Measurements from ENCODE around the gene EHBP1.

The EHBP1 gene

DNA sequence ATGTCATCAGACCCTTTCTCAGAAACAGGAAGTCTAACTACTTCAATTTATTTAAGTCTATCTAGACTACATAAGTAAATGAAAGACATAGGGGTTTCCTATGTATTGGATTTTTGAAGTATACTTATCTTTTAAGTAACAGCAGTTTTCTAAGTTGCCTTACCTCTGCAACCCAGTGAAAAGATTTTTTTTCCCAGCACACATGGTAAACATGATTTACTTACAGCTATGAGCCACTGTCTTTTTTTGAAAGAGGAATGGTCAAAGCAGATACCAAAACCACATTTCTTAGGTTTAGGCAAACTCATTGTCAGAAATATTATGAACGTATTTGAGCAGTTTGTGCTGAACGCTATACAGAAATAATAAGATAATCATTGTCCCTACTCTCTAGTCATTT is 266.4 kb downstream of the EHBP1 start:
- H3K27me3 ChIP-seq = no peaks in the 10 kb centered on the region
- H3K4me2 ChIP-seq = no peak overlapping the region
- H3K9ac ChIP-seq = no peak overlapping the region
- no peaks in the 10 kb centered on the region for H3K4me1 ChIP-seq
- no peak for TF ChIP-seq Cebpa-rat (IDR thresholded peaks at IDR 0.05)
- no peaks in the 10 kb centered on the region for H3K9me3 ChIP-seq
- no peaks in the 10 kb centered on the region for H3K36me3 ChIP-seq
- no peak overlapping the region for H3K27ac ChIP-seq
- no peak overlapping the region for H3K4me3 ChIP-seq
- H4K20me1 ChIP-seq = no peaks in the 10 kb centered on the region

DNA sequence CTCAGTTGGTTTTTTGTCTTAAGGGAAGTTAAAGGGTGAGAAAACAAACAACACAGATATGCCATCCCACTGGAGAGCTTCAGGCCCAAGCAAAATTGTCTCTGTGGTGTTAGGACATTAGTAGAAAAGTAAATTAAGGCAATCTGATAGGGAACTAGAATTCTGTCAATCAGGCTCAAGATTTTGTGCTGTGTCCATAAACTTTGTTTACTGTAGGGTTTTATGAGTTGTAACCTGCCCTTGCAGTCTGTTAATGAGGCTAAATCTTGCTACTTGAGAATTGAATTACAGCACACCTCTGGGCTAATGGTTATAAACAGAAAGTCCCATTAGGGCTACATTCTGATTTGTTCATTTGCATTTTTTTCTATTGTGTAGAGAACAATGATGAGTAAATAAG is 267.1 kb downstream of the EHBP1 start:
- Histone ChIP-seq H3K4me3 (no peak overlapping the region), H3K4me2 (no peak overlapping the region), H3K27me3 (no peaks in the 10 kb centered on the region), H3K4me1 (no peaks in the 10 kb centered on the region), H3K9ac (no peak overlapping the region), H4K20me1 (no peaks in the 10 kb centered on the region), H3K9me3 (no peaks in the 10 kb centered on the region), H3K36me3 (no peaks in the 10 kb centered on the region), H3K27ac (no peak overlapping the region)
- TF ChIP-seq Cebpa-rat (IDR thresholded peaks at IDR 0.05) = no peak

DNA sequence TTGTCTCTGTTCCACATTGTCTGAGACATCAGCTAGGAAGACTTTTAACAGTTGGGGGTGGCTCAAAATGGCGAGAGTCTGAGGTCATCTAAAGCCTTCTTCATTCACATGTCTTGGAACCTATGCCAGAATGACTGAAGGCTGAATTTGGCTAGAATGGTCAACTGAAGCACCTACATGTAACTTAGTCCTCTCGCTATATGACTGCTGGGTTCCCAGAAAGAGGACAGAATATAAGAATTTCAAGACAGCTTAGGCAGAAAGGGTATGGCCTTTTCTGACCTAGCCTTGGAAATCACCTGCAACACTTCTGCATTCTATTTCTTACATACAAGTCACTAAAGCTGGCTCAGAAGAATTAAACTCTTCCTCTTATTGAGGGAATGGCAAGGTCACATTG is 269.5 kb downstream of the EHBP1 start:
- Histone ChIP-seq H4K20me1 (no peaks in the 10 kb centered on the region), H3K27ac (no peak overlapping the region), H3K27me3 (no peaks in the 10 kb centered on the region), H3K4me2 (no peak overlapping the region), H3K4me1 (no peaks in the 10 kb centered on the region), H3K9ac (no peak overlapping the region), H3K36me3 (peaks cover 2% of the 10 kb centered on the region), H3K9me3 (no peaks in the 10 kb centered on the region), H3K4me3 (no peak overlapping the region)
- TF ChIP-seq Cebpa-rat (IDR thresholded peaks at IDR 0.05) = no peak

GRCh38 chr2:62991605-62992004 is 286.1 kb downstream of the EHBP1 start:
- Histone ChIP-seq H3K27ac (no peak overlapping the region), H3K4me1 (no peaks in the 10 kb centered on the region), H3K4me3 (no peak overlapping the region), H3K36me3 (peaks cover 14% of the 10 kb centered on the region), H4K20me1 (no peaks in the 10 kb centered on the region), H3K9me3 (no peaks in the 10 kb centered on the region), H3K9ac (no peak overlapping the region), H3K27me3 (no peaks in the 10 kb centered on the region), H3K4me2 (no peak overlapping the region)
- TF ChIP-seq Cebpa-rat (IDR thresholded peaks at IDR 0.05) = no peak

DNA sequence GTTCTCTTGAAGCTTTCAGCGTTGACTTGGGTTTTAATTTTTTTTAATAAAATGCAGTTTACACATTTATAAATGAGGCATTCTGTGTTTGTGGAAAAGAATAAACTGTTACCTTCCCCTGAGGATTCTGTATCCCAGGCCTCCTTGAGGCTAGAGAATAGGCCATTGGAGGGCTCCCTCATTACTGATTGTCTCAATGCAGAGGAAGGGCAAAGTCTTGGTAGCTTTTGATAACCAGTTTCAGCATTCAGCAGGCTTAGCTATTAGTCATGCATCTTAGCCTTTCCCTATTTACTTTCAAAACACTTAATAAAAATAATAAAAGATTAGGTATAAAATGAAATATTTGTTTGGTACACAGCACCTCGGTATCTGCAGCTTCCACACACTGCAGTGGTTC is 287.0 kb downstream of the EHBP1 start:
- H3K9ac ChIP-seq = no peak overlapping the region
- no peaks in the 10 kb centered on the region for H3K27me3 ChIP-seq
- no peak overlapping the region for H3K4me2 ChIP-seq
- no peak overlapping the region for H3K4me3 ChIP-seq
- no peaks in the 10 kb centered on the region for H3K4me1 ChIP-seq
- no peaks in the 10 kb centered on the region for H3K9me3 ChIP-seq
- no peak overlapping the region for H3K27ac ChIP-seq
- H3K36me3 ChIP-seq = peaks cover 20% of the 10 kb centered on the region
- H4K20me1 ChIP-seq = no peaks in the 10 kb centered on the region
- no peak for TF ChIP-seq Cebpa-rat (IDR thresholded peaks at IDR 0.05)

DNA sequence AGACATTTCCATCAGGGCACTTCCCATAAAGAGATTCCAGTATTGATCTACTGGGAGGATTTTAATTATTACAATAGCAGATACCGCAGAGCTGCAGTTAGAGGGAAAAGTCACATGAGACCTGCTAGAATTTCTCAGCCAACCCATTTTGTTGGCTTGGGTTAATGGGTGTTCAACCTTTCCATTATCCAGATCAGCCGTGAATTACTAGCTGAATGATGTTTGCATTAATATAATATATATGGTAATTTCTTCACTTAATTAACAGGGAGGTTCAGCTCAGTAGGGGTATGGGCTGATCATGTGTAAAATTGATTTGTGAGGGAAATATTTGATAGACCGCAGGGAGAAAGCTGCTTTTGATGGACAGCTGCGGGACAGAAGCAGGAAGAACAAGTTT is 288.7 kb downstream of the EHBP1 start:
- Histone ChIP-seq H3K36me3 (peaks cover 20% of the 10 kb centered on the region), H3K9me3 (no peaks in the 10 kb centered on the region), H3K9ac (no peak overlapping the region), H3K27ac (no peak overlapping the region), H4K20me1 (no peaks in the 10 kb centered on the region), H3K4me2 (no peak overlapping the region), H3K4me3 (no peak overlapping the region), H3K4me1 (no peaks in the 10 kb centered on the region), H3K27me3 (no peaks in the 10 kb centered on the region)
- TF ChIP-seq Cebpa-rat (IDR thresholded peaks at IDR 0.05) = no peak

- H3K36me3 ChIP-seq = peaks cover 25% of the 10 kb centered on the region
- H4K20me1 ChIP-seq = no peaks in the 10 kb centered on the region
Observed at GRCh38 chr2:62996534-62997186, 291.1 kb downstream of the EHBP1 start.

GRCh38 chr2:62998949-62999348 is 293.4 kb downstream of the EHBP1 start:
- no peaks in the 10 kb centered on the region for H3K9me3 ChIP-seq
- no peak overlapping the region for H3K9ac ChIP-seq
- no peaks in the 10 kb centered on the region for H3K27me3 ChIP-seq
- H3K4me3 ChIP-seq = no peak overlapping the region
- peaks cover 20% of the 10 kb centered on the region for H3K36me3 ChIP-seq
- TF ChIP-seq Cebpa-rat (IDR thresholded peaks at IDR 0.05) = no peak
- no peaks in the 10 kb centered on the region for H3K4me1 ChIP-seq
- H4K20me1 ChIP-seq = no peaks in the 10 kb centered on the region
- H3K27ac ChIP-seq = no peak overlapping the region
- no peak overlapping the region for H3K4me2 ChIP-seq

More at GRCh38 chr2:62996534-62997186, 291.1 kb downstream of the EHBP1 start:
- H3K9me3 ChIP-seq = no peaks in the 10 kb centered on the region
- H3K27me3 ChIP-seq = no peaks in the 10 kb centered on the region
- no peak overlapping the region for H3K4me3 ChIP-seq
- TF ChIP-seq Cebpa-rat (IDR thresholded peaks at IDR 0.05) = no peak
- H3K27ac ChIP-seq = no peak overlapping the region
- H3K4me1 ChIP-seq = no peaks in the 10 kb centered on the region
- H3K4me2 ChIP-seq = no peak overlapping the region
- H3K9ac ChIP-seq = no peak overlapping the region

GRCh38 chr2:62999905-63000304 is 294.4 kb downstream of the EHBP1 start:
- no peaks in the 10 kb centered on the region for H3K4me1 ChIP-seq

DNA sequence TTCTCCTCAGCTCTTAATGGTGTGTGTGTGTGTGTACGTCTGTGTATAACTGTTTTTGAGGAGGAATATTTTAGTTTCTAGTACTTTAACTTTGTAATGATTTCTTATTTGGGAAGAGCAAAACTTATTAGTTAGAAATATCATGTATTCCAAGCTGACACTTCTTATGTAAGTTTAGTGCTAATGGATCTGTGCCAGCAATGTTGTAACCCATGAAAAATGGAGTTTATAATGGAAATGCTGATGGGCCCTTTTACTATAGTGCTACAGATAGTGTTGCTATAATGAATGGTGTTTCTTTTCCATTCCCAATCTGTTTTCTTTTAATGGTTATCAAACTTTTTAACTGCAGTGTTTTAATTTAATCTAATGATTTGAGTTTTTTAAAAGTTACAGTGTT is 295.3 kb downstream of the EHBP1 start:
- no peaks in the 10 kb centered on the region for H3K27me3 ChIP-seq
- no peaks in the 10 kb centered on the region for H3K9me3 ChIP-seq
- no peak overlapping the region for H3K9ac ChIP-seq
- no peak overlapping the region for H3K27ac ChIP-seq
- peaks cover 16% of the 10 kb centered on the region for H3K36me3 ChIP-seq
- no peak overlapping the region for H3K4me2 ChIP-seq
- no peaks in the 10 kb centered on the region for H4K20me1 ChIP-seq
- TF ChIP-seq Cebpa-rat (IDR thresholded peaks at IDR 0.05) = no peak
- H3K4me3 ChIP-seq = no peak overlapping the region
- H3K4me1 ChIP-seq = no peaks in the 10 kb centered on the region

More at GRCh38 chr2:62999905-63000304, 294.4 kb downstream of the EHBP1 start:
- Histone ChIP-seq H4K20me1 (no peaks in the 10 kb centered on the region), H3K4me2 (no peak overlapping the region), H3K36me3 (peaks cover 16% of the 10 kb centered on the region), H3K27ac (no peak overlapping the region), H3K4me3 (no peak overlapping the region), H3K9ac (no peak overlapping the region), H3K9me3 (no peaks in the 10 kb centered on the region), H3K27me3 (no peaks in the 10 kb centered on the region)
- TF ChIP-seq Cebpa-rat (IDR thresholded peaks at IDR 0.05) = no peak

DNA sequence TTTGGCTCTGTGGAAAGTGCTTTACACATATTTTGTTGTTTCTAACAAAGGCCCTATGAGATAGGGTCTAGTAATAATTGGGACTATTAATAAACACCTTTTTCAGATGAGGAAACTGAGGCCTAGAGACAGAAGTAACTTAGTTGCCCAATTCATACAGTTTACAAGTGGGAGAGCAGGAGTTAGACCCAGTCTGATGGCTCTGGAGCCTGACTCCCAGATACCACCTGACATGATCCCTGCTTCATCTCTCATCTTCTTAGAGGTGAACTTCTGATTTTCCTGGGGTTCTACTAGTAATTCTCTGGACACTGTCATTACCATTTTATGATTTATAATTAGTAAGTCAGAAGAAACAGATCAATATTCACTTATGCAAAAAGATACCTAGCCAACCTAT is 296.1 kb downstream of the EHBP1 start:
- Histone ChIP-seq H4K20me1 (no peaks in the 10 kb centered on the region), H3K36me3 (peaks cover 13% of the 10 kb centered on the region), H3K27ac (no peak overlapping the region), H3K4me2 (no peak overlapping the region), H3K27me3 (no peaks in the 10 kb centered on the region), H3K9me3 (no peaks in the 10 kb centered on the region), H3K9ac (no peak overlapping the region), H3K4me3 (no peak overlapping the region), H3K4me1 (no peaks in the 10 kb centered on the region)
- TF ChIP-seq Cebpa-rat (IDR thresholded peaks at IDR 0.05) = no peak
